Endodermal cell (in vitro differentiated cells): ENCODE results near the gene ARHGEF12. TPM values are rescaled to one million over a fixed set of nuclear protein-coding genes. Genes with fewer than 3 reads are reported as not detected.

Experiments
- DNase-seq: peaks from one replicate; pipeline ENCODE4 v3.0.0-alpha.2; 2017
- H3K27ac ChIP-seq: 2 replicates; pipeline ENCODE4 v1.5.1; 2013; ENCODE audit warnings: mild to moderate bottlenecking, low read depth, low read length, moderate library complexity
- H3K27me3 ChIP-seq: 2 replicates; pipeline ENCODE4 v1.6.1; 2013; ENCODE audit warnings: mild to moderate bottlenecking, low read length, moderate library complexity; ENCODE audit not compliant: insufficient read depth, control insufficient read depth, poor library complexity, severe bottlenecking
- H3K36me3 ChIP-seq: 2 replicates; pipeline ENCODE4 v1.7.0; 2013; ENCODE audit warnings: mild to moderate bottlenecking, low read length, moderate library complexity; ENCODE audit not compliant: control insufficient read depth, insufficient read depth
- H3K4me1 ChIP-seq: one replicate; pipeline ENCODE4 v1.7.0; 2013; ENCODE audit warnings: low read length; ENCODE audit not compliant: control insufficient read depth, insufficient read depth
- H3K4me3 ChIP-seq: 2 replicates; pipeline ENCODE4 v1.5.1; 2013; ENCODE audit warnings: mild to moderate bottlenecking, low read length, moderate library complexity
- H3K9ac ChIP-seq: 2 replicates; pipeline ENCODE4 v1.6.1; 2013; ENCODE audit warnings: mild to moderate bottlenecking, low read length, moderate library complexity; ENCODE audit not compliant: poor library complexity, severe bottlenecking; ENCODE audit errors: extremely low read depth
- H3K9me3 ChIP-seq: 2 replicates; pipeline ENCODE4 v1.6.1; 2013; ENCODE audit warnings: mild to moderate bottlenecking, low read length, moderate library complexity; ENCODE audit not compliant: control insufficient read depth
- H3K27ac Mint-ChIP-seq: 2 replicates; pipeline ENCODE4 v1.8.0; 2020; ENCODE audit warnings: mixed read lengths
- H3K27me3 Mint-ChIP-seq: 2 replicates; pipeline ENCODE4 v1.8.0; 2021; ENCODE audit warnings: mild to moderate bottlenecking, mixed read lengths; ENCODE audit not compliant: insufficient read depth
- H3K36me3 Mint-ChIP-seq: 2 replicates; pipeline ENCODE4 v1.8.0; 2020; ENCODE audit warnings: low read depth, mixed read lengths
- H3K4me1 Mint-ChIP-seq: 2 replicates; pipeline ENCODE4 v1.8.0; 2020; ENCODE audit warnings: mixed read lengths
- H3K4me3 Mint-ChIP-seq: 2 replicates; pipeline ENCODE4 v1.8.0; 2020; ENCODE audit warnings: mild to moderate bottlenecking, moderate library complexity, mixed read lengths
- H3K9me3 Mint-ChIP-seq: 2 replicates; pipeline ENCODE4 v1.8.0; 2020; ENCODE audit warnings: mild to moderate bottlenecking, mixed read lengths
- CTCF ChIP-seq: fragments of 200-600 bp; sonication (generic); conservative IDR thresholded peaks from 2 replicates; pipeline ENCODE4 v1.5.0; 2021; ENCODE audit warnings: antibody characterized with exemption, mild to moderate bottlenecking
- WGBS, 2 experiments: methylation state at CpG; one replicate each; pipeline versions ENCODE4 v1.1.5 to v1.1.7; 2013; ENCODE audit warnings: missing lambda C conversion rate in 2 of 2, mixed read lengths in 1 of 2; ENCODE audit not compliant: insufficient coverage in 1 of 2, insufficient read length in 1 of 2; 5-methylcytosine and 5-hydroxymethylcytosine counted together
- total RNA-seq, 2 donors: library from RNA; stranded (reverse); fragmentation: NEBNext Ultra II Directional in 1 of 2; extraction: Animal tissue kit (Norgen Biotek cat#: 25700) in 1 of 2; gene quantifications; 2 replicates in 1 of 2; 3 replicates in 1 of 2; pipeline ENCODE4 v1.2.1, GENCODE V29; 2021

Gene ARHGEF12
- total RNA-seq, 2 donors from 2014 or later, result 35.3 to 38.7 TPM

- peak; percentile 34 for TF ChIP-seq CTCF
- H3K36me3 Mint-ChIP-seq, result no peaks in the 10 kb centered on the region
- no peak overlapping the region for H3K27ac Mint-ChIP-seq
- H3K9me3 Mint-ChIP-seq, result peaks cover 4% of the 10 kb centered on the region
- no peak overlapping the region for H3K4me3 ChIP-seq
- H3K27me3 Mint-ChIP-seq, result peaks cover 7% of the 10 kb centered on the region
- no peak for DNase-seq
- H3K4me3 Mint-ChIP-seq, result no peak overlapping the region
- H3K4me1 Mint-ChIP-seq, result peaks cover 11% of the 10 kb centered on the region
- H3K4me1 ChIP-seq, result peaks cover 5% of the 10 kb centered on the region
- no peak overlapping the region for H3K9ac ChIP-seq
- WGBS, 2 experiments, result 88 to 89% methylated on average over 5 to 7 of the region's 7 CpGs
- no peaks in the 10 kb centered on the region for H3K9me3 ChIP-seq
- H3K36me3 ChIP-seq, result no peaks in the 10 kb centered on the region
- H3K27ac ChIP-seq, result no peak overlapping the region
- H3K27me3 ChIP-seq, result no peaks in the 10 kb centered on the region
Observed at GRCh38 chr11:120529214-120529613, 193.0 kb downstream of the ARHGEF12 start.

- H3K27me3 Mint-ChIP-seq, result peaks cover 3% of the 10 kb centered on the region
- peaks cover 11% of the 10 kb centered on the region for H3K4me1 Mint-ChIP-seq
- no peak for TF ChIP-seq CTCF
- H3K36me3 Mint-ChIP-seq, result no peaks in the 10 kb centered on the region
- WGBS, 2 experiments, result 83 to 98% methylated on average over 4 to 6 of the region's 6 CpGs
- H3K4me3 Mint-ChIP-seq, result no peak overlapping the region
- peaks cover 4% of the 10 kb centered on the region for H3K9me3 Mint-ChIP-seq
- H3K27ac ChIP-seq, result no peak overlapping the region
- peaks cover 5% of the 10 kb centered on the region for H3K4me1 ChIP-seq
- no peaks in the 10 kb centered on the region for H3K27me3 ChIP-seq
- no peak overlapping the region for H3K9ac ChIP-seq
- no peaks in the 10 kb centered on the region for H3K36me3 ChIP-seq
- no peak overlapping the region for H3K27ac Mint-ChIP-seq
- no peaks in the 10 kb centered on the region for H3K9me3 ChIP-seq
- no peak overlapping the region for H3K4me3 ChIP-seq
- DNase-seq, result no peak
Observed at GRCh38 chr11:120529911-120530310, 193.7 kb downstream of the ARHGEF12 start.

GRCh38 chr11:120532082-120532831 lies 196.0 kb downstream of the ARHGEF12 start:
- no peaks in the 10 kb centered on the region for H3K36me3 Mint-ChIP-seq
- H3K27me3 Mint-ChIP-seq, result peaks cover 3% of the 10 kb centered on the region
- peaks cover 9% of the 10 kb centered on the region for H3K4me1 Mint-ChIP-seq
- Histone ChIP-seq H3K4me3 (no peak overlapping the region), H3K9ac (no peak overlapping the region), H3K27ac (no peak overlapping the region), H3K27me3 (no peaks in the 10 kb centered on the region), H3K9me3 (no peaks in the 10 kb centered on the region), H3K4me1 (peaks cover 5% of the 10 kb centered on the region), H3K36me3 (no peaks in the 10 kb centered on the region)
- no peak for TF ChIP-seq CTCF
- 74 to 84% methylated on average over 5 to 16 of the region's 16 CpGs for WGBS, 2 experiments
- H3K4me3 Mint-ChIP-seq, result no peak overlapping the region
- H3K27ac Mint-ChIP-seq, result peak overlapping the region; percentile 12
- no peak for DNase-seq
- peaks cover 4% of the 10 kb centered on the region for H3K9me3 Mint-ChIP-seq
